Tibial nerve (tissue), 4 donors: Measurements from ENCODE around the gene KIAA0232. TPM values are rescaled to one million over a fixed set of nuclear protein-coding genes. Genes with fewer than 3 reads are reported as not detected.

Source experiments
- DNase-seq, 2 donors: peaks; one replicate each; pipeline ENCODE4 v3.0.0-alpha.2; 2019; ENCODE audit warnings: low spot score in 2 of 2
- H3K27ac ChIP-seq, 4 donors: fragments of 200-600 bp; sonication (generic) in 3 of 4; one replicate each; pipeline ENCODE4 v1.5.1; 2017 to 2019; ENCODE audit warnings: mild to moderate bottlenecking in 1 of 4
- H3K27me3 ChIP-seq, 2 donors: fragments of 200-600 bp; sonication (generic) in 1 of 2; one replicate each; pipeline versions ENCODE4 v1.5.1 to v1.6.0; 2017 to 2019
- H3K36me3 ChIP-seq, 3 donors: fragments of 200-600 bp; sonication (generic); one replicate each; pipeline ENCODE4 v1.5.1; 2018 to 2019
- H3K4me1 ChIP-seq, 4 donors: fragments of 200-600 bp; sonication (generic) in 3 of 4; one replicate each; pipeline ENCODE4 v1.5.1; 2017 to 2019
- H3K4me3 ChIP-seq, 4 donors: fragments of 200-600 bp; sonication (generic) in 3 of 4; one replicate each; pipeline ENCODE4 v1.5.1; 2017 to 2019; ENCODE audit warnings: mild to moderate bottlenecking in 1 of 4, moderate library complexity in 1 of 4
- H3K9me3 ChIP-seq, 4 donors: fragments of 200-600 bp; sonication (generic) in 3 of 4; one replicate each; pipeline ENCODE4 v1.5.1; 2017 to 2019
- EP300 ChIP-seq, 2 donors: sonication (generic); formaldehyde crosslinking; IDR thresholded peaks; one replicate each; pipeline ENCODE4 v1.6.1; 2017; ENCODE audit warnings: antibody characterized with exemption in 2 of 2, mild to moderate bottlenecking in 1 of 2
- POLR2A ChIP-seq, 2 donors: fragments of 450-650 bp; IDR thresholded peaks; one replicate each; pipeline ENCODE4 v1.6.1; 2017; ENCODE audit warnings: antibody characterized with exemption in 2 of 2, mild to moderate bottlenecking in 2 of 2, moderate library complexity in 2 of 2
- WGBS, 2 donors: methylation state at CpG; one replicate each; pipeline ENCODE4 v1.1.5; 2018; 5-methylcytosine and 5-hydroxymethylcytosine counted together
- total RNA-seq, 4 donors: library from RNA; depleted of rRNA; stranded (reverse); fragments of >200 nt; gene quantifications; one replicate each; pipeline ENCODE4 v1.1.0, GENCODE V29; 2016
- TF ChIP-seq, protein P1 (sequence below), 5 experiments: fragments of 200-600 bp in 3 of 5; fragments of 450-650 bp in 2 of 5; sonication (generic) in 3 of 5; IDR thresholded peaks; one replicate each; pipeline ENCODE4 v1.5.1; 2016 to 2019; ENCODE audit warnings: antibody characterized with exemption in 5 of 5, mild to moderate bottlenecking in 3 of 5, moderate library complexity in 2 of 5

KIAA0232 gene
- total RNA-seq, 4 donors from 2014 or later = 36.7 to 57.7 (median 47.0) TPM

DNA sequence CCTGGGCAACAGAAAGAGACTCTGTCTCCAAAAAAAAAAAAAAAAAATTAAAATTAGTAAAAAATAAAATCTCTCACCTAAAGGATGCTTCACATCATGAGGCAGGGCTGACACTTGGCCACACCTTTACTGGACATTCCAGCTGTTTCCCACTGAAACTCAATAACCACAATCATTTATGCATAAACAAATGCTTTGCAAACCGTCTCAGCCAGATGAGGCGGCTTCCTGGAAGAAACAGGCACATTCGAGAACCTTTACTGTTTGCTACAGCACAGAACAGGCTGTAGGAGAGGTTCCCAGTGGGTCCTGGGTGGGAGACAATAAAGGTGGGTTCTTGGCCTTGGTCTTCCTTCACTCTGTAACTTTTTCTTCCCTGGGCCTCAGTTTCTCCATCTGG, 116.2 kb downstream of the KIAA0232 start:
- H3K4me1 ChIP-seq = no peaks in the 10 kb centered on the region
- no peak overlapping the region for H3K4me3 ChIP-seq
- H3K27ac ChIP-seq = no peak overlapping the region
- no peaks in the 10 kb centered on the region for H3K9me3 ChIP-seq
- H3K36me3 ChIP-seq = no peaks in the 10 kb centered on the region
- no peak for DNase-seq
- TF ChIP-seq POLR2A (IDR thresholded peaks at IDR 0.05) (no peak), EP300 (IDR thresholded peaks at IDR 0.05) (no peak)
- TF ChIP-seq, protein P1, sequence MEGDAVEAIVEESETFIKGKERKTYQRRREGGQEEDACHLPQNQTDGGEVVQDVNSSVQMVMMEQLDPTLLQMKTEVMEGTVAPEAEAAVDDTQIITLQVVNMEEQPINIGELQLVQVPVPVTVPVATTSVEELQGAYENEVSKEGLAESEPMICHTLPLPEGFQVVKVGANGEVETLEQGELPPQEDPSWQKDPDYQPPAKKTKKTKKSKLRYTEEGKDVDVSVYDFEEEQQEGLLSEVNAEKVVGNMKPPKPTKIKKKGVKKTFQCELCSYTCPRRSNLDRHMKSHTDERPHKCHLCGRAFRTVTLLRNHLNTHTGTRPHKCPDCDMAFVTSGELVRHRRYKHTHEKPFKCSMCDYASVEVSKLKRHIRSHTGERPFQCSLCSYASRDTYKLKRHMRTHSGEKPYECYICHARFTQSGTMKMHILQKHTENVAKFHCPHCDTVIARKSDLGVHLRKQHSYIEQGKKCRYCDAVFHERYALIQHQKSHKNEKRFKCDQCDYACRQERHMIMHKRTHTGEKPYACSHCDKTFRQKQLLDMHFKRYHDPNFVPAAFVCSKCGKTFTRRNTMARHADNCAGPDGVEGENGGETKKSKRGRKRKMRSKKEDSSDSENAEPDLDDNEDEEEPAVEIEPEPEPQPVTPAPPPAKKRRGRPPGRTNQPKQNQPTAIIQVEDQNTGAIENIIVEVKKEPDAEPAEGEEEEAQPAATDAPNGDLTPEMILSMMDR (IDR thresholded peaks at IDR 0.05) = no peak
- no peaks in the 10 kb centered on the region for H3K27me3 ChIP-seq
- 67 to 85% methylated on average over 3 of the region's 3 CpGs for WGBS, 2 donors

DNA sequence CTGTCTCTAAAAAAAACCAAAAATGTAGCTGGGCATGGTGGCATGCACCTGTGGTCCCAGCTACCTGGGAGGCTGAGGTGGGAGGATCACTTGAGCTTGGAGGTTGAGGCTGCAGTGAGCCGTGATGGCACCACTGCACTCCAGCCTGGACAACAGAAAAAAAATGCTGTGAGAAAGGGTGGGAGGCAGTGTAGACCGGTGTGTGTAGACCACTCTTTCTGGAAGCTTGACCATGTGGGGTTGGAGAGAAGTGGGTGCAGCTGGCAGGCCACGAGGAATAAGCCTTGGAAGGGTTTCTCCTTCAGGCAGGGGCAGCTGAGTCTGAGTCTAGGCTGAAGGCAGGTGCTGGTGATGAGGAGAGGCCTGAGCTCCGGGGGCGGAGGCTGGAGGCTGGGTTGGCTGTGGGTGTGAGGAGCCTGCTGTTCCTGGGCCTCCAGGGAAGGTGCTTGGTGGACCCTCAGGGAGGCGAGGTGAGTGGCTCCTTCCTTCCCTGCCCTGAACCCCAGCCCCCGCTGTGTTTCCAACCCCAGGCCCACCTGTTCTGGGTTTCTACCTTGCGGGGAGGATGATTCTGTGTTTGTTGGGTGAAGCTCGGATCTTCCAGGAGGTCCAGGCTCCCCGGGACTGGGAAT, 117.8 kb downstream of the KIAA0232 start:
- TF ChIP-seq POLR2A (IDR thresholded peaks at IDR 0.05) (no peak), EP300 (IDR thresholded peaks at IDR 0.05) (no peak)
- TF ChIP-seq, protein P1 (IDR thresholded peaks at IDR 0.05) = no peak
- 87 to 93% methylated on average over 9 to 10 of the region's 10 CpGs for WGBS, 2 donors
- H3K27ac ChIP-seq = no peak overlapping the region
- H3K4me1 ChIP-seq = no peaks in the 10 kb centered on the region
- H3K4me3 ChIP-seq = no peak overlapping the region
- DNase-seq = no peak
- no peaks in the 10 kb centered on the region for H3K36me3 ChIP-seq
- no peaks in the 10 kb centered on the region for H3K27me3 ChIP-seq
- H3K9me3 ChIP-seq = no peaks in the 10 kb centered on the region

- H3K27ac ChIP-seq = no peak overlapping the region
- 59 to 75% methylated on average over 12 of the region's 12 CpGs for WGBS, 2 donors
- H3K4me3 ChIP-seq = no peak overlapping the region
- no peaks in the 10 kb centered on the region for H3K4me1 ChIP-seq
- no peak for DNase-seq
- TF ChIP-seq, protein P1 (IDR thresholded peaks at IDR 0.05) = no peak
- TF ChIP-seq POLR2A (IDR thresholded peaks at IDR 0.05) (no peak), EP300 (IDR thresholded peaks at IDR 0.05) (no peak)
- H3K9me3 ChIP-seq = no peaks in the 10 kb centered on the region
- no peaks in the 10 kb centered on the region for H3K27me3 ChIP-seq
- H3K36me3 ChIP-seq = no peaks in the 10 kb centered on the region
These were observed 118.4 kb downstream of the KIAA0232 start for GRCh38 chr4:6900956-6901355.

GRCh38 chr4:6901669-6902317, 119.3 kb downstream of the KIAA0232 start:
- Histone ChIP-seq H3K4me3 (no peak overlapping the region), H3K4me1 (no peaks in the 10 kb centered on the region), H3K27me3 (no peaks in the 10 kb centered on the region), H3K36me3 (no peaks in the 10 kb centered on the region), H3K9me3 (no peaks in the 10 kb centered on the region), H3K27ac (no peak overlapping the region)
- WGBS, 2 donors = 63 to 68% methylated on average over 23 to 24 of the region's 24 CpGs
- TF ChIP-seq, protein P1 (IDR thresholded peaks at IDR 0.05) = no peak
- TF ChIP-seq EP300 (IDR thresholded peaks at IDR 0.05) (no peak), POLR2A (IDR thresholded peaks at IDR 0.05) (no peak)
- DNase-seq = no peak

DNA sequence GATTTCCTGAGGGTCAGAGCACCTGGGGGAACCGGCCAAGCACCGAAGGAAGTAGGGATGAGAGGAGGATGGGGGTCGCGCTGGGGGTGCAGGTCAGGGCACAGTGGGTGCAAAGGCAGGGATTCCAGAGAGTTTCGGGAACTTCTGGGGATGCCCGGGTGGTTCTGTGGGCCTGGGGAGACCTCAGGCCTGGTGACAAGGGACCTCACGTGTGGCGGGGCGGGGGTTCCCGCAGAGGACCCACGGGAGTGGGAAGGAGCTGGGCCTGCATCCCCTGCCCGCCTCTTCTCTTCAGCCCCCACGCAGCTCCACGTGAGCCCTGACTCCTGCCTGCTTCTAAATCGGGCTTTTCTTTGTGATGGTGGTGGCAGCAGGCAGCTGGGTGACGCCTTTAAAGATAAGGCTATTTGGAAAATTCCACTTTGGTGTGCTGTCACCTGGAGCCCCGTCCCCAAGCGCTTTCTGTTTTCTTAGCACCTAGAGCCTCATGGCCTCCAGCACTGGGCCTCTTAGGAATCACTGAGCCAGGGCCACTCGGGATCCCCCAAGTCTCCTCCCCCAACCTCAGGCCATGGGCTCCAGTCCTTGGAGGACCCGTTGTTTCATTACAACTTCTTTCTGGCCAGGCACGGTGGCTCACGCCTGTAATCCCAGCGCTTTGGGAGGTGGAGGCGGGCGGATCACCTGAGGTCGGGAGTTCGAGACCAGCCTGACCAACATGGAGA, 120.0 kb downstream of the KIAA0232 start:
- no peak for TF ChIP-seq EP300 (IDR thresholded peaks at IDR 0.05)
- TF ChIP-seq, protein P1 (IDR thresholded peaks at IDR 0.05) = no peak
- TF ChIP-seq POLR2A (IDR thresholded peaks at IDR 0.05) = no peak
- Histone ChIP-seq H3K36me3 (no peaks in the 10 kb centered on the region), H3K9me3 (no peaks in the 10 kb centered on the region), H3K27ac (no peak overlapping the region), H3K4me1 (peaks cover 0 to 2% (median 0%) of the 10 kb centered on the region in 4 donors), H3K27me3 (no peaks in the 10 kb centered on the region), H3K4me3 (no peak overlapping the region)
- no peak for DNase-seq
- 79% methylated on average over 26 to 27 of the region's 27 CpGs for WGBS, 2 donors
